HEK293 (cell line): Measurements from ENCODE around the gene PARD6B.

ENCODE experiments used
- CTCF ChIA-PET: fragments of 350-600 bp; formaldehyde crosslinking; extraction: SDS; loops from one replicate; lab custom pipeline; 2021; ENCODE audit warnings: antibody characterized with exemption; lab: Yijun Ruan, JAX
- POLR2A ChIA-PET: fragments of 300-600 bp; formaldehyde crosslinking; extraction: SDS; loops from one replicate; lab custom pipeline; 2020; ENCODE audit warnings: antibody characterized with exemption, inconsistent platforms; lab: Yijun Ruan, JAX
- H3K27ac ChIP-seq: fragments of 200-500 bp; sonication (Bioruptor generic); 2 replicates; pipeline ENCODE4 v1.5.1; 2014; ENCODE audit warnings: low read depth, low read length, control low read depth, inconsistent platforms; ENCODE audit errors: extremely low read depth
- H3K36me3 ChIP-seq, 2 experiments: fragments of 200-500 bp in 1 of 2; sonication (Bioruptor generic) in 1 of 2; 1 replicate in 1 of 2; 2 replicates in 1 of 2; pipeline ENCODE4 v1.5.1; 2014 to 2017; ENCODE audit warnings: inconsistent platforms in 2 of 2, low read length in 2 of 2; ENCODE audit not compliant: control insufficient read depth in 2 of 2, insufficient read depth in 1 of 2
- H3K4me1 ChIP-seq: fragments of 200-500 bp; sonication (Bioruptor generic); 2 replicates; pipeline ENCODE4 v1.5.1; 2014; ENCODE audit warnings: mild to moderate bottlenecking, low read length, inconsistent platforms; ENCODE audit not compliant: control insufficient read depth, insufficient read depth
- H3K4me3 ChIP-seq: 2 replicates; pipeline ENCODE4 v1.5.1; 2011; ENCODE audit warnings: low read depth, mild to moderate bottlenecking, control low read depth, low read length, moderate library complexity
- H3K9me3 ChIP-seq: fragments of 200-500 bp; sonication (Bioruptor generic); 2 replicates; pipeline ENCODE4 v1.5.1; 2014; ENCODE audit warnings: low read depth, low read length, inconsistent platforms; ENCODE audit not compliant: control insufficient read depth, insufficient read depth
- GLIS1 ChIP-seq: fragments of 450-650 bp; formaldehyde crosslinking; IDR thresholded peaks from 2 replicates; pipeline ENCODE4 v1.5.1; 2016; ENCODE audit warnings: missing biosample characterization, missing genetic modification characterization
- MZF1 ChIP-seq: fragments of 450-650 bp; formaldehyde crosslinking; IDR thresholded peaks from 2 replicates; pipeline ENCODE4 v1.5.1; 2017; ENCODE audit warnings: missing biosample characterization, missing genetic modification characterization, borderline replicate concordance
- PATZ1 ChIP-seq: fragments of 450-650 bp; formaldehyde crosslinking; IDR thresholded peaks from 2 replicates; pipeline ENCODE4 v1.5.1; 2016; ENCODE audit warnings: missing biosample characterization, missing genetic modification characterization
- PRDM4 ChIP-seq: fragments of 450-650 bp; formaldehyde crosslinking; IDR thresholded peaks from 2 replicates; pipeline ENCODE4 v1.5.1; 2017; ENCODE audit warnings: missing biosample characterization, missing genetic modification characterization
- SCRT1 ChIP-seq: fragments of 450-650 bp; formaldehyde crosslinking; IDR thresholded peaks from 2 replicates; pipeline ENCODE4 v1.5.1; 2016; ENCODE audit warnings: missing biosample characterization, missing genetic modification characterization, borderline replicate concordance
- SP3 ChIP-seq: fragments of 450-650 bp; formaldehyde crosslinking; IDR thresholded peaks from 2 replicates; pipeline ENCODE4 v1.5.1; 2016; ENCODE audit warnings: missing biosample characterization, missing genetic modification characterization
- ZNF114 ChIP-seq: fragments of 450-650 bp; formaldehyde crosslinking; IDR thresholded peaks from 2 replicates; pipeline ENCODE4 v1.5.0; 2017; ENCODE audit warnings: missing biosample characterization, missing genetic modification characterization
- ZNF121 ChIP-seq: fragments of 450-650 bp; formaldehyde crosslinking; IDR thresholded peaks from 2 replicates; pipeline ENCODE4 v1.5.1; 2016; ENCODE audit warnings: missing biosample characterization, missing genetic modification characterization
- ZNF140 ChIP-seq: fragments of 450-650 bp; formaldehyde crosslinking; IDR thresholded peaks from 2 replicates; pipeline ENCODE4 v1.5.1; 2016; ENCODE audit warnings: missing biosample characterization, missing genetic modification characterization
- ZNF2 ChIP-seq: fragments of 450-650 bp; formaldehyde crosslinking; IDR thresholded peaks from 2 replicates; pipeline ENCODE4 v1.5.1; 2016; ENCODE audit warnings: missing biosample characterization, missing genetic modification characterization
- ZNF214 ChIP-seq: fragments of 450-650 bp; formaldehyde crosslinking; IDR thresholded peaks from 2 replicates; pipeline ENCODE4 v1.5.1; 2017; ENCODE audit warnings: missing biosample characterization, mild to moderate bottlenecking, missing genetic modification characterization, borderline replicate concordance
- ZNF239 ChIP-seq: fragments of 450-650 bp; formaldehyde crosslinking; IDR thresholded peaks from 2 replicates; pipeline ENCODE4 v1.5.1; 2016; ENCODE audit warnings: missing biosample characterization, missing genetic modification characterization
- ZNF302 ChIP-seq: fragments of 450-650 bp; formaldehyde crosslinking; IDR thresholded peaks from 2 replicates; pipeline ENCODE4 v1.5.1; 2016; ENCODE audit warnings: missing biosample characterization, missing genetic modification characterization, low read depth
- ZNF341 ChIP-seq: fragments of 450-650 bp; formaldehyde crosslinking; IDR thresholded peaks from 2 replicates; pipeline ENCODE4; 2016; ENCODE audit warnings: low read depth, missing biosample characterization, missing genetic modification characterization
- ZNF366 ChIP-seq: fragments of 450-650 bp; formaldehyde crosslinking; conservative IDR thresholded peaks from 2 replicates; pipeline ENCODE4 v1.5.1; 2016; ENCODE audit warnings: missing biosample characterization, missing genetic modification characterization
- ZNF510 ChIP-seq: fragments of 450-650 bp; formaldehyde crosslinking; IDR thresholded peaks from 2 replicates; pipeline ENCODE4 v1.5.1; 2018; ENCODE audit warnings: mild to moderate bottlenecking, missing genetic modification characterization, missing biosample characterization; ENCODE audit not compliant: insufficient replicate concordance
- ZNF629 ChIP-seq: fragments of 450-650 bp; formaldehyde crosslinking; IDR thresholded peaks from 2 replicates; pipeline ENCODE4 v1.5.1; 2017; ENCODE audit warnings: missing biosample characterization, missing genetic modification characterization
- ZNF785 ChIP-seq: fragments of 450-650 bp; formaldehyde crosslinking; IDR thresholded peaks from 2 replicates; pipeline ENCODE4 v1.5.1; 2016; ENCODE audit warnings: missing biosample characterization, missing genetic modification characterization
- TF ChIP-seq, protein P1 (sequence below): fragments of 450-650 bp; formaldehyde crosslinking; IDR thresholded peaks from 2 replicates; pipeline ENCODE4 v1.5.0; 2017; ENCODE audit warnings: missing biosample characterization, missing genetic modification characterization, borderline replicate concordance
- TF ChIP-seq, protein P2 (sequence below): fragments of 450-650 bp; formaldehyde crosslinking; IDR thresholded peaks from 2 replicates; pipeline ENCODE4 v1.5.1; 2016; ENCODE audit warnings: missing biosample characterization, missing genetic modification characterization
- TF ChIP-seq, protein P3 (sequence below): fragments of 450-650 bp; IDR thresholded peaks from 2 replicates; pipeline ENCODE4 v1.5.1; 2018; ENCODE audit warnings: missing biosample characterization, missing genetic modification characterization

The PARD6B gene

DNA sequence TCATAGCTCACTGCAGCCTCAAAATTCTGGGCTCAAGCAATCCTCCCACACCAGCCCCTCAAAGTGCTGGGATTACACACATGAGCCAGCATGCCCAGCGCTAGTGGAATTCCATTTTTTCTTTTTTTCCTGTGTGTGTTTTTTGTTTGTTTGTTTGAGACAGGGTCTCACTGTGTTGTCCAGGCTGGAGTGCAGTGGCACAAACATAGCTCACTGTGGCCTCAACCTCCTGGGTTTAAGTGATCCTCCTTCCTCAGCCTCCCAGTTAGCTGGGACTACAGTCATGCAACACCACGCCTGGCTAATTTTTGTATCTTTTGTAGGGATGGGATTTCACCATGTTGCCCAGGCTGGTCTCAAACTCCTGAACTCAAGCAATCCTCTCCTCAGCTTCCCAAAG lies 14.1 kb upstream of the PARD6B start:
- TF ChIP-seq ZNF302 (tag by site-specific recombination) (no peak), ZNF366 (tag by site-specific recombination) (0 out of 2 replicates have a peak, but pooled peaks have one; percentile 5), ZNF214 (tag by site-specific recombination) (no peak), SCRT1 (tag by site-specific recombination) (no peak), PRDM4 (tag by site-specific recombination) (no peak), ZNF121 (tag by site-specific recombination) (peak; percentile 94), ZNF785 (tag by site-specific recombination) (no peak)
- TF ChIP-seq, protein P1, sequence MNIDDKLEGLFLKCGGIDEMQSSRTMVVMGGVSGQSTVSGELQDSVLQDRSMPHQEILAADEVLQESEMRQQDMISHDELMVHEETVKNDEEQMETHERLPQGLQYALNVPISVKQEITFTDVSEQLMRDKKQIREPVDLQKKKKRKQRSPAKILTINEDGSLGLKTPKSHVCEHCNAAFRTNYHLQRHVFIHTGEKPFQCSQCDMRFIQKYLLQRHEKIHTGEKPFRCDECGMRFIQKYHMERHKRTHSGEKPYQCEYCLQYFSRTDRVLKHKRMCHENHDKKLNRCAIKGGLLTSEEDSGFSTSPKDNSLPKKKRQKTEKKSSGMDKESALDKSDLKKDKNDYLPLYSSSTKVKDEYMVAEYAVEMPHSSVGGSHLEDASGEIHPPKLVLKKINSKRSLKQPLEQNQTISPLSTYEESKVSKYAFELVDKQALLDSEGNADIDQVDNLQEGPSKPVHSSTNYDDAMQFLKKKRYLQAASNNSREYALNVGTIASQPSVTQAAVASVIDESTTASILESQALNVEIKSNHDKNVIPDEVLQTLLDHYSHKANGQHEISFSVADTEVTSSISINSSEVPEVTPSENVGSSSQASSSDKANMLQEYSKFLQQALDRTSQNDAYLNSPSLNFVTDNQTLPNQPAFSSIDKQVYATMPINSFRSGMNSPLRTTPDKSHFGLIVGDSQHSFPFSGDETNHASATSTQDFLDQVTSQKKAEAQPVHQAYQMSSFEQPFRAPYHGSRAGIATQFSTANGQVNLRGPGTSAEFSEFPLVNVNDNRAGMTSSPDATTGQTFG (tag by site-specific recombination), result no peak
- TF ChIP-seq, protein P2, sequence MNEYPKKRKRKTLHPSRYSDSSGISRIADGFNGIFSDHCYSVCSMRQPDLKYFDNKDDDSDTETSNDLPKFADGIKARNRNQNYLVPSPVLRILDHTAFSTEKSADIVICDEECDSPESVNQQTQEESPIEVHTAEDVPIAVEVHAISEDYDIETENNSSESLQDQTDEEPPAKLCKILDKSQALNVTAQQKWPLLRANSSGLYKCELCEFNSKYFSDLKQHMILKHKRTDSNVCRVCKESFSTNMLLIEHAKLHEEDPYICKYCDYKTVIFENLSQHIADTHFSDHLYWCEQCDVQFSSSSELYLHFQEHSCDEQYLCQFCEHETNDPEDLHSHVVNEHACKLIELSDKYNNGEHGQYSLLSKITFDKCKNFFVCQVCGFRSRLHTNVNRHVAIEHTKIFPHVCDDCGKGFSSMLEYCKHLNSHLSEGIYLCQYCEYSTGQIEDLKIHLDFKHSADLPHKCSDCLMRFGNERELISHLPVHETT (tag by site-specific recombination), result no peak
- Histone ChIP-seq H3K9me3 (no peaks in the 10 kb centered on the region), H3K36me3 (no peaks in the 10 kb centered on the region), H3K4me3 (no peak overlapping the region), H3K27ac (no peak overlapping the region), H3K4me1 (peaks cover 3% of the 10 kb centered on the region; the same call in 1 of the 2 replicates)
- ChIA-PET CTCF (interaction anchor here (0.6 to 2.2 kb wide), 4 partner anchors 10 to 135 kb away, joined by 3 to 9 read pairs (median 4); no protein-coding TSS in a partner anchor), POLR2A (no interaction called here)

DNA sequence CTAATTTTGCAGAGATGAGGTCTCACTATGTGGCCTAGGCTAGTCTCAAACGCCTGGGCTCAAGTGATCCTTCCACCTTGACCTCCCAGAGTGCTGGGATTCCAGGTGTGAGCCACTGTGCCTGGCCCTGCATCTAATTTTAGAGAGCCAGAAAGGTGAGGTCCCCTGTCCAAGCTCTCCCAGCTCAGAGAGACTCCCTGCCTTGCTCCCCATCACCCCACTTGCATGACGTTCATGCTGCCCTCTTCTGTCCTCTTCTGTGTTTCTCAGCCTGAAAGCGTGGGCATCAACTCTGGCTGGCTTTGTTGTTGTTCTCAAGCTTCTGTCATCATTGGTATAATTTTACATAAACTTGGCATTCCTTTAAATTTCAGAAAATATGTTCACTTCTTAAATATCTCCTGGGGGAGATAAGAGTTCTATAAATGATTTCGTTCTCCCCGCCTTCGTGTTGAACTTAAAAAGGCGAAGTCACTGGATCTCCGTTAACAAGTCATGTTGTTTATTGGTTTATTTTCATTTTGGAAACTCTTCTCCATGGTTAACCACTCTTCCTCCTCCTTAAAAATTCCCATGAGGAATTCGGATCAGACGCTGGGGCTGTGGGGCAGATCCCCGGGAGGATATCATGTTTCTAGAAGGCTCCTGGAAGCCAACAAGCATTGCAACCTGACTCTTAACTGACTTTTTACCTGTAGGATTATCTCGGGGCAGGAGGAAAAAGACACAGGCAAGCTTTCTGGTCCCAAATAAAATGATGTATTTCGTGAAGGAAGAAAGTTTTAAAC lies 13.2 kb upstream of the PARD6B start:
- CTCF ChIA-PET, result interaction anchor here (0.5 to 2.2 kb wide), 8 partner anchors 9 to 143 kb away, joined by 3 to 9 read pairs (median 4); no protein-coding TSS in a partner anchor
- TF ChIP-seq MZF1 (tag by site-specific recombination) (peak; percentile 65; the same call in 1 of the 2 replicates), ZNF2 (no peak), SCRT1 (tag by site-specific recombination) (peak; percentile 73), PATZ1 (tag by site-specific recombination) (peak; percentile 44; the same call in 1 of the 2 replicates), ZNF121 (tag by site-specific recombination) (no peak), ZNF510 (no peak), ZNF114 (tag by site-specific recombination) (no peak), SP3 (tag by site-specific recombination) (no peak), ZNF239 (no peak), ZNF140 (tag by site-specific recombination) (no peak), ZNF341 (tag by site-specific recombination) (no peak), GLIS1 (tag by site-specific recombination) (peak; percentile 39; the same call in 1 of the 2 replicates), ZNF629 (tag by site-specific recombination) (0 out of 2 replicates have a peak, but pooled peaks have one; percentile 25), ZNF366 (tag by site-specific recombination) (0 out of 2 replicates have a peak, but pooled peaks have one; percentile 25)
- TF ChIP-seq, protein P3, sequence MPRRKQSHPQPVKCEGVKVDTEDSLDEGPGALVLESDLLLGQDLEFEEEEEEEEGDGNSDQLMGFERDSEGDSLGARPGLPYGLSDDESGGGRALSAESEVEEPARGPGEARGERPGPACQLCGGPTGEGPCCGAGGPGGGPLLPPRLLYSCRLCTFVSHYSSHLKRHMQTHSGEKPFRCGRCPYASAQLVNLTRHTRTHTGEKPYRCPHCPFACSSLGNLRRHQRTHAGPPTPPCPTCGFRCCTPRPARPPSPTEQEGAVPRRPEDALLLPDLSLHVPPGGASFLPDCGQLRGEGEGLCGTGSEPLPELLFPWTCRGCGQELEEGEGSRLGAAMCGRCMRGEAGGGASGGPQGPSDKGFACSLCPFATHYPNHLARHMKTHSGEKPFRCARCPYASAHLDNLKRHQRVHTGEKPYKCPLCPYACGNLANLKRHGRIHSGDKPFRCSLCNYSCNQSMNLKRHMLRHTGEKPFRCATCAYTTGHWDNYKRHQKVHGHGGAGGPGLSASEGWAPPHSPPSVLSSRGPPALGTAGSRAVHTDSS (tag by site-specific recombination), result peak; percentile 51

More for the DNA sequence above, 13.2 kb upstream of the PARD6B start:
- Histone ChIP-seq H3K36me3 (no peaks in the 10 kb centered on the region), H3K4me1 (peaks cover 3% of the 10 kb centered on the region; the same call in 1 of the 2 replicates), H3K4me3 (no peak overlapping the region), H3K9me3 (no peaks in the 10 kb centered on the region), H3K27ac (no peak overlapping the region)
- POLR2A ChIA-PET, result no interaction called here
